Tibial nerve (tissue), 3 donors: ENCODE results near the gene MAMDC4.

ENCODE experiments used
- CTCF ChIP-seq, 5 experiments: fragments of 200-600 bp in 3 of 5; fragments of 450-650 bp in 2 of 5; sonication (generic) in 3 of 5; IDR thresholded peaks; one replicate each; pipeline ENCODE4 v1.5.1; 2016 to 2019; ENCODE audit warnings: antibody characterized with exemption in 5 of 5, mild to moderate bottlenecking in 3 of 5, moderate library complexity in 2 of 5
- POLR2A ChIP-seq, 2 donors: fragments of 450-650 bp; IDR thresholded peaks; one replicate each; pipeline ENCODE4 v1.6.1; 2017; ENCODE audit warnings: antibody characterized with exemption in 2 of 2, mild to moderate bottlenecking in 2 of 2, moderate library complexity in 2 of 2

GRCh38 chr9:136803551-136804508, 48.3 kb upstream of the MAMDC4 start:
- TF ChIP-seq CTCF (IDR thresholded peaks at IDR 0.05) (no peak), POLR2A (IDR thresholded peaks at IDR 0.05) (no peak)
